DND-41 (cell line): Measurements from ENCODE around the gene EHBP1.

Source experiments
- ATAC-seq: fragments of 200-7000 bp; cut with Tn5 transposase; 3 replicates; pipeline ENCODE4 v1.9.1; 2021; ENCODE audit warnings: low read depth; ENCODE audit not compliant: insufficient read depth
- DNase-seq: peaks from one replicate; pipeline ENCODE4 v3.0.0-alpha.2; 2020
- H2AFZ ChIP-seq: 2 replicates; pipeline ENCODE4 v1.6.0; 2012; ENCODE audit warnings: low read depth, low read length
- H3K27ac ChIP-seq: 2 replicates; pipeline ENCODE4 v1.5.1; 2012; ENCODE audit warnings: low read length, inconsistent platforms
- H3K27me3 ChIP-seq: fragments of 200-600 bp; sonication (generic); 2 replicates; pipeline ENCODE4 v1.6.0; 2012; ENCODE audit warnings: low read length, mild to moderate bottlenecking, inconsistent platforms; ENCODE audit not compliant: insufficient read depth, poor library complexity
- H3K36me3 ChIP-seq: 2 replicates; pipeline ENCODE4 v1.5.1; 2012; ENCODE audit warnings: low read length, inconsistent platforms; ENCODE audit not compliant: insufficient read depth
- H3K4me1 ChIP-seq: 2 replicates; pipeline ENCODE4 v1.5.1; 2012; ENCODE audit warnings: mild to moderate bottlenecking, low read length; ENCODE audit not compliant: insufficient read depth
- H3K4me2 ChIP-seq: 2 replicates; pipeline ENCODE4 v1.6.0; 2012; ENCODE audit warnings: mild to moderate bottlenecking, moderate library complexity, low read length, inconsistent platforms; ENCODE audit not compliant: insufficient read depth
- H3K4me3 ChIP-seq, 2 experiments: fragments of 200-600 bp in 1 of 2; shearing (Covaris generic) in 1 of 2; 2 replicates each; pipeline ENCODE4 v1.5.1; 2012 to 2016; ENCODE audit warnings: inconsistent platforms in 2 of 2, low read length in 2 of 2, mild to moderate bottlenecking in 2 of 2, low read depth in 1 of 2, moderate library complexity in 1 of 2
- H3K79me2 ChIP-seq: 2 replicates; pipeline ENCODE4 v1.6.0; 2012; ENCODE audit warnings: low read length, inconsistent platforms; ENCODE audit not compliant: insufficient read depth
- H3K9ac ChIP-seq: 2 replicates; pipeline ENCODE4 v1.6.0; 2012; ENCODE audit warnings: low read depth, mild to moderate bottlenecking, inconsistent platforms, low read length, moderate library complexity
- H3K9me3 ChIP-seq: 2 replicates; pipeline ENCODE4 v1.5.1; 2012; ENCODE audit warnings: low read length, moderate library complexity, mild to moderate bottlenecking, inconsistent platforms; ENCODE audit not compliant: insufficient read depth, severe bottlenecking
- H4K20me1 ChIP-seq: 2 replicates; pipeline ENCODE4 v1.6.0; 2012; ENCODE audit warnings: low read length; ENCODE audit not compliant: insufficient read depth
- EZH2 ChIP-seq: IDR thresholded peaks from 3 replicates; pipeline ENCODE4 v1.6.1; 2012; ENCODE audit warnings: borderline replicate concordance, low read depth, mild to moderate bottlenecking, moderate library complexity, low read length, inconsistent platforms; ENCODE audit not compliant: severe bottlenecking
- TF ChIP-seq, protein P1 (sequence below): IDR thresholded peaks from 2 replicates; pipeline ENCODE4 v1.5.1; 2012; ENCODE audit warnings: borderline replicate concordance, low read length, moderate library complexity, mild to moderate bottlenecking; ENCODE audit not compliant: poor library complexity, severe bottlenecking; ENCODE audit errors: extremely low read depth

The EHBP1 gene

DNA sequence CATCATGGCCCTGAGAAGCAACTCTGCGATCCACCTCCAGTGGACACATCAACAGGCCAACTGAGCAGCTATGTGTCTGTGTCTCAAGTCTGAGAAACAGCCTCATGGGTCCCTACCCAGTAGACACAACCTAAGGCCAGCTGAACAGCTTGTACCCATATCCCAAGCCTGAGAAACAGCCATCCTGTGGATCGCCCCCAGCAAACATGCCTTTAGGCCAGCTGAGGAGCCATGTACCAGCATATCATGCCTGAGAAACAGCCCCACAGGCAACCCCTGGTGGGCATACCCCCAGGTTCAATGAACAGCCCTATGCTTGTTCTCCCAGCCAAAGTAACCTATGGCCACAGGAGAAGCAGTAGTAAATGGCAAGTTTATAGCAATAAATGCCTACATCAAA is 218.4 kb downstream of the EHBP1 start:
- Histone ChIP-seq H3K36me3 (peaks cover 15% of the 10 kb centered on the region; the same call in 1 of the 2 replicates), H3K4me1 (peaks cover 8% of the 10 kb centered on the region), H3K79me2 (no peaks in the 10 kb centered on the region), H2AFZ (no peak overlapping the region), H3K27ac (no peak overlapping the region), H3K9me3 (peaks cover 35% of the 10 kb centered on the region), H3K4me2 (no peak overlapping the region), H3K9ac (no peak overlapping the region), H4K20me1 (no peaks in the 10 kb centered on the region), H3K27me3 (no peaks in the 10 kb centered on the region), H3K4me3 (no peak overlapping the region)
- ATAC-seq = no peak
- TF ChIP-seq, protein P1, sequence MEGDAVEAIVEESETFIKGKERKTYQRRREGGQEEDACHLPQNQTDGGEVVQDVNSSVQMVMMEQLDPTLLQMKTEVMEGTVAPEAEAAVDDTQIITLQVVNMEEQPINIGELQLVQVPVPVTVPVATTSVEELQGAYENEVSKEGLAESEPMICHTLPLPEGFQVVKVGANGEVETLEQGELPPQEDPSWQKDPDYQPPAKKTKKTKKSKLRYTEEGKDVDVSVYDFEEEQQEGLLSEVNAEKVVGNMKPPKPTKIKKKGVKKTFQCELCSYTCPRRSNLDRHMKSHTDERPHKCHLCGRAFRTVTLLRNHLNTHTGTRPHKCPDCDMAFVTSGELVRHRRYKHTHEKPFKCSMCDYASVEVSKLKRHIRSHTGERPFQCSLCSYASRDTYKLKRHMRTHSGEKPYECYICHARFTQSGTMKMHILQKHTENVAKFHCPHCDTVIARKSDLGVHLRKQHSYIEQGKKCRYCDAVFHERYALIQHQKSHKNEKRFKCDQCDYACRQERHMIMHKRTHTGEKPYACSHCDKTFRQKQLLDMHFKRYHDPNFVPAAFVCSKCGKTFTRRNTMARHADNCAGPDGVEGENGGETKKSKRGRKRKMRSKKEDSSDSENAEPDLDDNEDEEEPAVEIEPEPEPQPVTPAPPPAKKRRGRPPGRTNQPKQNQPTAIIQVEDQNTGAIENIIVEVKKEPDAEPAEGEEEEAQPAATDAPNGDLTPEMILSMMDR = no peak
- no peak for TF ChIP-seq EZH2
- DNase-seq = no peak

DNA sequence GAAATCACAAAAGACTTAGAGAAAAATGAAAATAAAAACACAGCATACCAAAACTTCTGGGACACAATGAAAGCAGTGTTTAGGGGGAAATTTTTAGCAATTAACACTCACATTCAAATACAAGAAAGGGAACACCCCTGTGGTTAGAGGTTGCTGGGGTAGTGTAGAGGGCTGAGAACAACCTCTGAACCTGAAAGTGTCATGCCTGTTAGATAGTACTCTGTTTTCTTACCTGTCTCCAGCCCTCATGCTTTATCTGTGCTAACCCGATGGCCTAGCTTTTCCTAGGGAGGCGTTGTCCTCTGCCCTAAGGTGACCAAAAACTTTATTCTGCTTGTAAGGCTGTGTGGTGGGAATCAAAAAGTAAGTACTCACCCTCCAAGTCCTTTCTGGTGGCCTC is 222.5 kb downstream of the EHBP1 start:
- Histone ChIP-seq H3K4me3 (no peak overlapping the region), H3K4me2 (no peak overlapping the region), H3K9me3 (peaks cover 19% of the 10 kb centered on the region), H3K9ac (no peak overlapping the region), H3K27ac (no peak overlapping the region), H3K79me2 (no peaks in the 10 kb centered on the region), H3K4me1 (peaks cover 8% of the 10 kb centered on the region), H2AFZ (no peak overlapping the region), H3K36me3 (peaks cover 8% of the 10 kb centered on the region; the same call in 1 of the 2 replicates), H3K27me3 (no peaks in the 10 kb centered on the region), H4K20me1 (no peaks in the 10 kb centered on the region)
- DNase-seq = no peak
- ATAC-seq = peak; percentile 55; the same call in 2 of the 3 replicates
- TF ChIP-seq, protein P1 = no peak
- TF ChIP-seq EZH2 = no peak

DNA sequence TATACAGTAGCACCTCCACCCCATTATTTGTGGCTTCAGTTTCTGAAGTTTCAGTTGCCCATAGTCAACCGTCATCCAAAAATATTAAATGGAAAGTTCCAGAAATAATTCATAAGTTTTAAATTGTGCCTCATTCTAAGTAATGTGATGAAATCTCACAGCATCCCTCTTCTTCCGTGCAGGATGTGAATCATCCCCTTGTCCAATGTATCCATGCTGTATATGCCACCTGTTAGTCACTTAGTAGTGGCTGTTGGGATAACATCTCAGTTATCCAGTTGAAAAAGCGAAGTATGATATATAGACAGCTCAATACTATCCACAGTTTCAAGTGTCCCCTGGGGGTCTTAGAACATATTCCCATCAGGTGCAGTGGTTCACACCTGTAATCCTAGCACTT is 226.0 kb downstream of the EHBP1 start:
- H3K79me2 ChIP-seq = no peaks in the 10 kb centered on the region
- H4K20me1 ChIP-seq = no peaks in the 10 kb centered on the region
- no peak overlapping the region for H2AFZ ChIP-seq
- no peaks in the 10 kb centered on the region for H3K36me3 ChIP-seq
- DNase-seq (no peak), ATAC-seq (no peak)
- no peak overlapping the region for H3K9ac ChIP-seq
- TF ChIP-seq, protein P1 = no peak
- TF ChIP-seq EZH2 = no peak
- no peak overlapping the region for H3K27ac ChIP-seq
- H3K4me2 ChIP-seq = no peak overlapping the region
- H3K4me1 ChIP-seq = peaks cover 8% of the 10 kb centered on the region
- H3K4me3 ChIP-seq = no peak overlapping the region
- H3K9me3 ChIP-seq = no peaks in the 10 kb centered on the region
- no peaks in the 10 kb centered on the region for H3K27me3 ChIP-seq

DNA sequence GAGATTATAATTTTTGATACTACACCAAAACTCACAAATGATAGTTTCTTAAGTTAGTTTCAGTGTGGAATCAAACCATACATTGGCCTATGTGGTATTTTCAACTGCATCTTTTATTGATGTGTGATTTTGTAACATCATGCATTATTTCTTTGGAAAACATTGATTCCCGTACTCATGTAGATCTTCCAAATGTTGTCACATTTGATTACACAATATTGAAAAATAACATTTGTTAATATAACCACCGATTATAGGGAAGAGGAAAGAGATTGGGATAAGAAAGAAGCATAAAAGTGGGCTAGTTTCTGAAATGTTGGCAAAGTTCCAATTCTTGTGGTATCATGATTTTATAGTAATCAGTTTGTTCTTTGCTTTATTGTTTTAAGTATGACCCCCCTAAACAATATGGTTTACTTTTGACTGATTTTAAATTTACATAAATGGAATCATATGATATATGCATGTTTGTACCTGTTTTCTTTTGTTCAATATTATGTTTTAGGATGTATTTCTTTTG is 227.9 kb downstream of the EHBP1 start:
- Histone ChIP-seq H3K27ac (no peak overlapping the region), H2AFZ (no peak overlapping the region), H3K4me2 (no peak overlapping the region), H4K20me1 (no peaks in the 10 kb centered on the region), H3K9me3 (no peaks in the 10 kb centered on the region), H3K4me3 (no peak overlapping the region), H3K27me3 (no peaks in the 10 kb centered on the region), H3K36me3 (no peaks in the 10 kb centered on the region), H3K9ac (no peak overlapping the region), H3K79me2 (no peaks in the 10 kb centered on the region), H3K4me1 (peaks cover under 1% of the 10 kb centered on the region; the same call in 1 of the 2 replicates)
- DNase-seq = no peak
- TF ChIP-seq, protein P1 = no peak
- no peak for TF ChIP-seq EZH2
- ATAC-seq = no peak
